ENCODE results near the gene RNASE8. TPM values are rescaled to one million over a fixed set of nuclear protein-coding genes. Genes with fewer than 3 reads are reported as not detected.

The RNASE8 gene
- total and polyA plus RNA-seq, 2 of the 8 experiments (the other 6 are each of a cell fraction or from before 2014, with no cell fraction given) = not detected

DNA sequence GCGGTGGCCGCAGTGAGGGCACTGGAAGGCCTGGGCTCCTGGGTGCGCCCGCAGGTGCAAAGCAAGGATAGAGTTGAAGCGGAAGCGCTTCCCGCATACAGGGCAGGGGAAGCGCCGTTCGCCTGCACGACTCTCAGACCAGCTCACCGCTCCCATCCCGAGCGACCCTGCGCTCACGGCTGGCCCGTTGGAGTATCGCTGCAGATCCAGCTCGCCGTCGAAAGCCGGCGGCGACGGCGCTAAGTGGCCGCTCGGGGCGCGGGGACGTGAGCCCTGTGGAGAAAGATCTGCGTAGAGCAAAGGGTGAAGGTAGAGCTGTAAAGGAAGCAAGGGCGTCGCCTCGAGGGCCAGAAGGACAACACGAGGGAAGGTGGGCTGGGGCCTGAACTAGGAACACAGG is 35.4 kb downstream of the RNASE8 start:
- no peaks in the 10 kb centered on the region for H3K27me3 ChIP-seq (replicated peaks in 1 of 4; ENCODE audit: control insufficient read depth in 3 of 4, extremely low read depth in 1 of 4, insufficient read depth in 3 of 4, low read length in 3 of 4)
- peaks cover 12% of the 10 kb centered on the region for H3K23me2 ChIP-seq (ENCODE audit: low read depth, low read length)
- ChIA-PET CTCF (ENCODE audit: partially characterized antibody) (interaction anchor here (0.8 to 7.8 kb wide), 28 partner anchors 12 to 213 kb away, joined by 3 to 239 read pairs (median 6); partner anchors contain the start of genes ARHGEF40, TMEM253 and TPPP2), POLR2A (ENCODE audit: partially characterized antibody) (interaction anchor here (0.8 to 7.8 kb wide), 14 partner anchors 9 to 173 kb away, joined by 3 to 148 read pairs (median 7); partner anchors contain the start of genes ARHGEF40, NDRG2, RNASE8 and SLC39A2)
- peak overlapping the region in 3 of 4 experiments; percentile 7 to 55 (median 8); a peak in 3 of 8 replicates for H3K4me3 ChIP-seq (ENCODE audit: extremely low read depth in 1 of 4, insufficient read depth in 2 of 4, low read depth in 3 of 4, low read length in 4 of 4)
- H3K9ac ChIP-seq (replicated peaks in 1 of 4; ENCODE audit: extremely low read depth in 1 of 4, low read depth in 3 of 4, low read length in 3 of 4) = no peak overlapping the region
- FAIRE-seq = no peak
- peak overlapping the region; percentile 83 for H2BK5ac ChIP-seq (ENCODE audit: low read depth, low read length)
- H4K5ac ChIP-seq (ENCODE audit: insufficient read length, low read depth, low read length) = no peak overlapping the region
- peak overlapping the region; percentile 76 for H3K18ac ChIP-seq (ENCODE audit: extremely low read depth, low read length)
- H3K4ac ChIP-seq (replicated peaks; ENCODE audit: insufficient read length, low read depth, low read length) = no peak overlapping the region
- H4K8ac ChIP-seq (ENCODE audit: extremely low read depth, insufficient read depth, low read length) = peak overlapping the region; percentile 82
- no peak overlapping the region for H4K91ac ChIP-seq (replicated peaks; ENCODE audit: insufficient read length, low read length)
- H2BK15ac ChIP-seq (ENCODE audit: low read length) = peak overlapping the region; percentile 81; the same call in 1 of the 2 replicates
- H3K36me3 ChIP-seq (ENCODE audit: control insufficient read depth in 2 of 4, insufficient read depth in 4 of 4, low read length in 3 of 4) = peaks cover 15 to 43% (median 35%) of the 10 kb centered on the region in 4 experiments
- H2BK12ac ChIP-seq (ENCODE audit: low read depth, low read length) = peak overlapping the region; percentile 32; the same call in 1 of the 2 replicates
- peaks cover 16 to 35% (median 24%) of the 10 kb centered on the region in 4 experiments for H3K4me1 ChIP-seq (replicated peaks in 1 of 4; ENCODE audit: control insufficient read depth in 3 of 4, insufficient read depth in 4 of 4, low read length in 3 of 4)
- H3K23ac ChIP-seq (ENCODE audit: insufficient read length) = no peak overlapping the region
- H3K79me1 ChIP-seq (ENCODE audit: low read depth, low read length) = peaks cover 8% of the 10 kb centered on the region
- peaks cover 10 to 11% of the 10 kb centered on the region in 2 experiments for H4K20me1 ChIP-seq (replicated peaks in 1 of 2; ENCODE audit: control insufficient read depth in 1 of 2, insufficient read depth in 2 of 2, low read length in 2 of 2)
- no peaks in the 10 kb centered on the region for H3K9me3 ChIP-seq (ENCODE audit: insufficient read depth in 2 of 2, low read depth in 1 of 2, low read length in 1 of 2)
- H2BK20ac ChIP-seq (ENCODE audit: low read length) = 0 out of 2 replicates have a peak overlapping the region, but pooled peaks have one; percentile 64
- peak overlapping the region; percentile 83; the same call in 1 of the 2 replicates for H3K27ac ChIP-seq (ENCODE audit: low read depth, low read length)
- no peak overlapping the region for H2BK120ac ChIP-seq (replicated peaks; ENCODE audit: low read depth, low read length)
- H3K79me2 ChIP-seq (ENCODE audit: control insufficient read depth in 1 of 2, insufficient read depth in 2 of 2, low read length in 2 of 2) = peaks cover 4 to 32% of the 10 kb centered on the region in 2 experiments
- WGBS, 2 experiments (ENCODE audit: extremely low coverage in 1 of 2, insufficient coverage in 1 of 2, insufficient read length in 1 of 2, insufficient replicate concordance in 2 of 2, low coverage in 1 of 2, low lambda C conversion rate in 2 of 2, missing lambda C conversion rate in 1 of 2) = 84% methylated on average over 33 of the region's 36 CpGs; no CpG with 5 or more reads in 1 of the 2 experiments
- peak overlapping the region; percentile 89 to 90 for H3K4me2 ChIP-seq (ENCODE audit: insufficient read depth in 1 of 2, low read depth in 2 of 2, low read length in 2 of 2)
- no peak overlapping the region for H3K56ac ChIP-seq (replicated peaks; ENCODE audit: insufficient read length, low read depth, low read length)
- H2AK5ac ChIP-seq (ENCODE audit: low read depth, low read length) = peak overlapping the region; percentile 92; the same call in 1 of the 2 replicates
- no peak for DNase-seq (ENCODE audit: low read depth in 1 of 2, low spot score in 2 of 2)
- H2AFZ ChIP-seq (ENCODE audit: low read length) = no peak overlapping the region
- H3K14ac ChIP-seq (ENCODE audit: insufficient read length) = no peak overlapping the region
- TF ChIP-seq, protein P1, sequence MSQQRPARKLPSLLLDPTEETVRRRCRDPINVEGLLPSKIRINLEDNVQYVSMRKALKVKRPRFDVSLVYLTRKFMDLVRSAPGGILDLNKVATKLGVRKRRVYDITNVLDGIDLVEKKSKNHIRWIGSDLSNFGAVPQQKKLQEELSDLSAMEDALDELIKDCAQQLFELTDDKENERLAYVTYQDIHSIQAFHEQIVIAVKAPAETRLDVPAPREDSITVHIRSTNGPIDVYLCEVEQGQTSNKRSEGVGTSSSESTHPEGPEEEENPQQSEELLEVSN (IDR thresholded peaks at IDR 0.05) = no peak
- no peak for TF ChIP-seq SUZ12 (IDR thresholded peaks at IDR 0.05; ENCODE audit: low read length)
- TF ChIP-seq PHF8 (conservative IDR thresholded peaks at IDR 0.05; ENCODE audit: low read depth, low read length) = no peak
- TF ChIP-seq CBX5 (IDR thresholded peaks at IDR 0.05; ENCODE audit: low read depth, low read length) = no peak
- TF ChIP-seq KDM1A (IDR thresholded peaks at IDR 0.05; ENCODE audit: borderline replicate concordance, low read length) = no peak
- no peak for TF ChIP-seq ZNF274 (IDR thresholded peaks at IDR 0.05; ENCODE audit: borderline replicate concordance, extremely low read depth, low read length)
- no peak for TF ChIP-seq BACH1 (IDR thresholded peaks at IDR 0.05; ENCODE audit: low read length)
- no peak for TF ChIP-seq POLR2AphosphoS5 (IDR thresholded peaks at IDR 0.05; ENCODE audit: low read depth, low read length)
- no peak for TF ChIP-seq TCF12 (IDR thresholded peaks at IDR 0.05; ENCODE audit: low read depth, low read length)
- TF ChIP-seq TEAD4 (IDR thresholded peaks at IDR 0.05; ENCODE audit: low read depth, low read length) = no peak
- no peak for TF ChIP-seq POLR2A (IDR thresholded peaks at IDR 0.05; ENCODE audit: control extremely low read depth in 1 of 2, low read depth in 2 of 2, low read length in 2 of 2)
- no peak for TF ChIP-seq NANOG (IDR thresholded peaks at IDR 0.05; ENCODE audit: insufficient read depth, low read depth, low read length, poor library complexity, severe bottlenecking)
- TF ChIP-seq SP2 (IDR thresholded peaks at IDR 0.05; ENCODE audit: low read length) = no peak
- TF ChIP-seq RFX5 (IDR thresholded peaks at IDR 0.05; ENCODE audit: borderline replicate concordance, low read depth, low read length) = no peak
